ENCODE measurements around the gene ARL5A. TPM values are rescaled to one million over a fixed set of nuclear protein-coding genes. Genes with fewer than 3 reads are reported as not detected.

Gene ARL5A
- total RNA-seq, 1 donor from 2014 or later = 42.2 TPM

- TF ChIP-seq CTCF (IDR thresholded peaks at IDR 0.05; ENCODE audit: unreplicated experiment) = no peak
- H3K4me3 Mint-ChIP-seq (ENCODE audit: unreplicated experiment) = no peak overlapping the region
- peaks cover 1% of the 10 kb centered on the region for H3K4me1 Mint-ChIP-seq (ENCODE audit: unreplicated experiment)
- H3K27me3 Mint-ChIP-seq (ENCODE audit: unreplicated experiment) = peaks cover 3% of the 10 kb centered on the region
- H3K9me3 Mint-ChIP-seq (ENCODE audit: unreplicated experiment) = no peaks in the 10 kb centered on the region
- no peak for DNase-seq (ENCODE audit: low spot score)
- no peak overlapping the region for H3K27ac Mint-ChIP-seq (ENCODE audit: unreplicated experiment)
- H3K36me3 Mint-ChIP-seq (ENCODE audit: low read depth, unreplicated experiment) = no peaks in the 10 kb centered on the region
Measured at GRCh38 chr2:151760139-151760650, 68.0 kb downstream of the ARL5A start.

GRCh38 chr2:151758744-151759143, 69.5 kb downstream of the ARL5A start:
- H3K36me3 Mint-ChIP-seq (ENCODE audit: low read depth, unreplicated experiment) = no peaks in the 10 kb centered on the region
- DNase-seq (ENCODE audit: low spot score) = no peak
- H3K27ac Mint-ChIP-seq (ENCODE audit: unreplicated experiment) = no peak overlapping the region
- no peaks in the 10 kb centered on the region for H3K9me3 Mint-ChIP-seq (ENCODE audit: unreplicated experiment)
- no peaks in the 10 kb centered on the region for H3K4me1 Mint-ChIP-seq (ENCODE audit: unreplicated experiment)
- H3K4me3 Mint-ChIP-seq (ENCODE audit: unreplicated experiment) = no peak overlapping the region
- H3K27me3 Mint-ChIP-seq (ENCODE audit: unreplicated experiment) = no peaks in the 10 kb centered on the region
- no peak for TF ChIP-seq CTCF (IDR thresholded peaks at IDR 0.05; ENCODE audit: unreplicated experiment)

- no peaks in the 10 kb centered on the region for H3K36me3 Mint-ChIP-seq (ENCODE audit: low read depth, unreplicated experiment)
- TF ChIP-seq CTCF (IDR thresholded peaks at IDR 0.05; ENCODE audit: unreplicated experiment) = no peak
- DNase-seq (ENCODE audit: low spot score) = no peak
- H3K4me1 Mint-ChIP-seq (ENCODE audit: unreplicated experiment) = no peaks in the 10 kb centered on the region
- no peak overlapping the region for H3K27ac Mint-ChIP-seq (ENCODE audit: unreplicated experiment)
- H3K9me3 Mint-ChIP-seq (ENCODE audit: unreplicated experiment) = no peaks in the 10 kb centered on the region
- H3K27me3 Mint-ChIP-seq (ENCODE audit: unreplicated experiment) = no peaks in the 10 kb centered on the region
- no peak overlapping the region for H3K4me3 Mint-ChIP-seq (ENCODE audit: unreplicated experiment)
Measured at GRCh38 chr2:151757861-151758260, 70.4 kb downstream of the ARL5A start.

GRCh38 chr2:151756820-151757219, 71.4 kb downstream of the ARL5A start:
- Mint-ChIP-seq H3K4me3 (ENCODE audit: unreplicated experiment) (no peak overlapping the region), H3K4me1 (ENCODE audit: unreplicated experiment) (no peaks in the 10 kb centered on the region), H3K27me3 (ENCODE audit: unreplicated experiment) (no peaks in the 10 kb centered on the region), H3K9me3 (ENCODE audit: unreplicated experiment) (no peaks in the 10 kb centered on the region), H3K27ac (ENCODE audit: unreplicated experiment) (no peak overlapping the region), H3K36me3 (ENCODE audit: low read depth, unreplicated experiment) (no peaks in the 10 kb centered on the region)
- no peak for TF ChIP-seq CTCF (IDR thresholded peaks at IDR 0.05; ENCODE audit: unreplicated experiment)
- no peak for DNase-seq (ENCODE audit: low spot score)

- no peak for TF ChIP-seq CTCF (IDR thresholded peaks at IDR 0.05; ENCODE audit: unreplicated experiment)
- H3K4me1 Mint-ChIP-seq (ENCODE audit: unreplicated experiment) = no peaks in the 10 kb centered on the region
- H3K36me3 Mint-ChIP-seq (ENCODE audit: low read depth, unreplicated experiment) = no peaks in the 10 kb centered on the region
- no peak overlapping the region for H3K27ac Mint-ChIP-seq (ENCODE audit: unreplicated experiment)
- H3K4me3 Mint-ChIP-seq (ENCODE audit: unreplicated experiment) = no peak overlapping the region
- H3K27me3 Mint-ChIP-seq (ENCODE audit: unreplicated experiment) = no peaks in the 10 kb centered on the region
- no peak for DNase-seq (ENCODE audit: low spot score)
- H3K9me3 Mint-ChIP-seq (ENCODE audit: unreplicated experiment) = no peaks in the 10 kb centered on the region
Measured at GRCh38 chr2:151754253-151754897, 73.8 kb downstream of the ARL5A start.
